Nephron (organoid): ENCODE results near the gene GALNT9.
A peak's percentile ranks its signal among the peaks of the same experiment; 100 is the strongest.

ENCODE experiments used
- H3K27ac Mint-ChIP-seq, 3 experiments: 2 replicates each; pipeline ENCODE4 v1.8.0; 2020; ENCODE audit warnings: mixed read lengths in 3 of 3, mild to moderate bottlenecking in 2 of 3, moderate library complexity in 1 of 3
- H3K27me3 Mint-ChIP-seq: 2 replicates; pipeline ENCODE4 v1.8.0; 2021; ENCODE audit warnings: low read depth, mild to moderate bottlenecking, moderate library complexity, mixed read lengths
- H3K36me3 Mint-ChIP-seq: 2 replicates; pipeline ENCODE4 v1.8.0; 2020; ENCODE audit warnings: low read depth, mixed read lengths
- H3K4me1 Mint-ChIP-seq: 2 replicates; pipeline ENCODE4 v1.8.0; 2020; ENCODE audit warnings: mixed read lengths
- H3K4me3 Mint-ChIP-seq, 3 experiments: 2 replicates each; pipeline ENCODE4 v1.8.0; 2020; ENCODE audit warnings: mild to moderate bottlenecking in 3 of 3, mixed read lengths in 3 of 3, moderate library complexity in 2 of 3
- H3K9me3 Mint-ChIP-seq: 2 replicates; pipeline ENCODE4 v1.8.0; 2020; ENCODE audit warnings: mixed read lengths
- CTCF ChIP-seq, 3 experiments: fragments of 200-600 bp; sonication (generic); IDR thresholded peaks; one replicate each; pipeline ENCODE4 v1.5.0; 2021; ENCODE audit warnings: antibody characterized with exemption in 3 of 3; ENCODE audit not compliant: unreplicated experiment in 3 of 3

The GALNT9 gene

GRCh38 chr12:132206046-132206434, 123.3 kb downstream of the GALNT9 start:
- peak overlapping the region in 2 of 3 experiments; percentile 32 to 78 for H3K4me3 Mint-ChIP-seq

GRCh38 chr12:132205271-132206045, 123.9 kb downstream of the GALNT9 start:
- H3K27ac Mint-ChIP-seq = no peak overlapping the region
- H3K27me3 Mint-ChIP-seq = peaks cover 83% of the 10 kb centered on the region
- peaks cover 10% of the 10 kb centered on the region for H3K4me1 Mint-ChIP-seq
- no peaks in the 10 kb centered on the region for H3K36me3 Mint-ChIP-seq
- H3K9me3 Mint-ChIP-seq = peaks cover 9% of the 10 kb centered on the region
- no peak for TF ChIP-seq CTCF (IDR thresholded peaks at IDR 0.05; ENCODE audit: unreplicated experiment in 3 of 3)
- peak overlapping the region; percentile 1 to 78 (median 59) for H3K4me3 Mint-ChIP-seq

More at GRCh38 chr12:132206046-132206434, 123.3 kb downstream of the GALNT9 start:
- Mint-ChIP-seq H3K27ac (no peak overlapping the region), H3K36me3 (no peaks in the 10 kb centered on the region), H3K9me3 (peaks cover 11% of the 10 kb centered on the region), H3K4me1 (peaks cover 10% of the 10 kb centered on the region), H3K27me3 (peaks cover 82% of the 10 kb centered on the region)
- TF ChIP-seq CTCF (IDR thresholded peaks at IDR 0.05; ENCODE audit: unreplicated experiment in 3 of 3) = no peak

- Mint-ChIP-seq H3K4me3 (peak overlapping the region; percentile 1 to 78 (median 59)), H3K36me3 (no peaks in the 10 kb centered on the region), H3K9me3 (peaks cover 9% of the 10 kb centered on the region), H3K4me1 (peaks cover 10% of the 10 kb centered on the region), H3K27me3 (peaks cover 81% of the 10 kb centered on the region), H3K27ac (no peak overlapping the region)
- TF ChIP-seq CTCF (IDR thresholded peaks at IDR 0.05; ENCODE audit: unreplicated experiment in 3 of 3) = no peak
Observed at GRCh38 chr12:132204793-132205270, 124.6 kb downstream of the GALNT9 start.

GRCh38 chr12:132204063-132204792, 125.2 kb downstream of the GALNT9 start:
- Mint-ChIP-seq H3K27ac (peak overlapping the region in 2 of 3 experiments; percentile 12 to 13), H3K27me3 (peaks cover 78% of the 10 kb centered on the region), H3K4me1 (peaks cover 10% of the 10 kb centered on the region), H3K9me3 (peaks cover 9% of the 10 kb centered on the region), H3K4me3 (peak overlapping the region; percentile 1 to 59 (median 58)), H3K36me3 (no peaks in the 10 kb centered on the region)
- TF ChIP-seq CTCF (IDR thresholded peaks at IDR 0.05; ENCODE audit: unreplicated experiment in 3 of 3) = no peak

GRCh38 chr12:132202929-132203721, 126.3 kb downstream of the GALNT9 start:
- Mint-ChIP-seq H3K4me3 (no peak overlapping the region), H3K36me3 (no peaks in the 10 kb centered on the region), H3K27ac (no peak overlapping the region), H3K4me1 (peaks cover 10% of the 10 kb centered on the region), H3K27me3 (peaks cover 68% of the 10 kb centered on the region), H3K9me3 (peaks cover 5% of the 10 kb centered on the region)
- TF ChIP-seq CTCF (IDR thresholded peaks at IDR 0.05; ENCODE audit: unreplicated experiment in 3 of 3) = no peak
